Measurements from ENCODE around the gene ZNF41. TPM values are rescaled to one million over a fixed set of nuclear protein-coding genes. Genes with fewer than 3 reads are reported as not detected.

Gene ZNF41
- total and polyA plus RNA-seq, 2 donors (not counting 3 experiments of a cell fraction or from before 2014, with no cell fraction given): 2.9 to 7.5 TPM

DNA sequence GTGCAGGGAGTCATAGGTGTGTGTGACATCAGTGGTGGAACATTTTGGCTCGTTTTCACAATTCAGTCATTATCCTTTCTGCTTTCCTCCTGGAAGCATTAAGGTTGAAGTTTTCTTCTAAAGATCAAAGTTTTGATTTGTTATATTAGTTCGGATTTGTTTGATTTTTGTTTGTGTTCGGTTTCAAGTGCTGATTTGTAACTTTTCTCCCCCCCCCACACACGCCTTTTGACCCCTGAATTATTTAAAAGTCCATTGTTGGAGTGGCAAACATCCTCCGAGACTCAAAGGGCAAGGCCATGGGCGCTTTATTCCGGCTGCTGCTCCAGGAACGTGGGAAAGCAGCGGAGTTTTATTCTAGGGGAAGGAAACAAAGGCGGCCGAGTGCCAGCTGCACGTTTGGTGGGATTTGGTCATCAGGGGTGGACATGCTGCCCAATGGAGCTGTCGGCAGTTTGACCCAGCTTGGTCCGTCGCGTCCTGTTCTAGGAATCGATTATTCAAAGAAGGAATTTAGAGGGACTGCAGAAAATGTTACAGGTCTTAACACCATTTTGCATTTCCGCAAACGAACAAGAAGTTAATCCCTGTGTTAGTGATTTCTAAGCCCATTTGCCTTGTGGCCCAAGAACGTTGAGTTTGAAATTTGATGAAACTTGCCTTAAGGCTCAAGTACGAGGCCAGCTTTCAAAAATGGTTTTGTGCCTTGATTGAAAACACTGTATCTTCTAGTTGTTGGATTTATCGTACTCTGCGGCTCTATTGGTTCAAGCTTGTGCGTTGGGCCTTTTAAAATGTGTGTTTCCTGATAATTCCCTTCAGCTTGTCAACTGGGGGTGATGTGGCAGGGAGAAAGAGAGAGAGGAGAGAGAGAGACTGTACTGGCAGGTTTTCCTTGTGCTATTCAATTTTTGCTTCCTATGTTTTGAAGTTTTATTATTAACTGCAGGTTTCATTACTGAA, 565 bp upstream of the ZNF41 start:
- Histone ChIP-seq H3K4me2 (ENCODE audit: insufficient read depth, low read length) (peak overlapping the region; percentile 92), H3K9me1 (replicated peaks; ENCODE audit: control insufficient read depth, extremely low read depth, insufficient read depth, low read length) (no peaks in the 10 kb centered on the region), H2AFZ (ENCODE audit: low read depth, low read length) (peak overlapping the region; percentile 21), H4K20me1 (replicated peaks; ENCODE audit: control insufficient read depth, extremely low read depth, insufficient read depth, low read length) (no peaks in the 10 kb centered on the region), H3K9ac (replicated peaks; ENCODE audit: extremely low read depth, insufficient read depth, low read length) (peak overlapping the region; percentile 96), H3K27ac (ENCODE audit: insufficient read depth, low read depth, low read length) (peak overlapping the region; percentile 85), H3K79me2 (ENCODE audit: control insufficient read depth, insufficient read depth, low read length) (peaks cover 24% of the 10 kb centered on the region), H3K36me3 (ENCODE audit: control insufficient read depth in 2 of 2, extremely low read depth in 1 of 2, insufficient read depth in 2 of 2, low read length in 2 of 2) (no peaks in the 10 kb centered on the region), H3K27me3 (ENCODE audit: control insufficient read depth in 2 of 2, insufficient read depth in 2 of 2, low read length in 2 of 2) (no peaks in the 10 kb centered on the region), H3K4me3 (replicated peaks in 1 of 3; ENCODE audit: insufficient read depth in 1 of 3, low read depth in 1 of 3, low read length in 3 of 3) (peak overlapping the region; percentile 54 to 92 (median 82)), H3K9me3 (replicated peaks; ENCODE audit: control insufficient read depth, insufficient read depth, low read length) (no peaks in the 10 kb centered on the region), H3K4me1 (ENCODE audit: control insufficient read depth, extremely low read depth, insufficient read depth, low read length) (peaks cover 9% of the 10 kb centered on the region)
- dilution Hi-C loops (cut with MboI; ENCODE audit: extremely low pct_ligation_motif_present, low sequenced_read_pairs) (no loop called here), intact Hi-C loops (cut with micrococcal nuclease) (loop anchor here (1.0 to 5.0 kb wide), 3 partner anchors 39 to 290 kb away; partner anchors contain the start of genes CDK16 and UBA1)
- FAIRE-seq (peak; percentile 85), DNase-seq (ENCODE audit: low read depth, low spot score) (peak; percentile 86)
- TSS peak; percentile 64 for BruUV-seq (replicated peaks)
- POLR2A ChIA-PET: no interaction called here
- CTCF ChIA-PET: interaction anchor here (1.6 kb wide), 1 partner anchor 40 kb away, joined by 4 read pairs; no protein-coding TSS in a partner anchor
- TF ChIP-seq JUN (IDR thresholded peaks at IDR 0.05; ENCODE audit: borderline replicate concordance, insufficient read depth, insufficient read length, low read depth) (no peak), EZH2 (IDR thresholded peaks at IDR 0.05; ENCODE audit: borderline replicate concordance, low read depth, low read length, severe bottlenecking) (no peak), FOS (IDR thresholded peaks at IDR 0.05; ENCODE audit: borderline replicate concordance, insufficient read depth, low read length) (no peak), MYC (IDR thresholded peaks at IDR 0.05; ENCODE audit: low read depth, low read length) (no peak), POLR2A (IDR thresholded peaks at IDR 0.05; ENCODE audit: low read depth, low read length) (no peak), POLR2AphosphoS5 (IDR thresholded peaks at IDR 0.05; ENCODE audit: insufficient read depth, low read depth, low read length) (no peak), GATA2 (IDR thresholded peaks at IDR 0.05; ENCODE audit: insufficient read depth, insufficient read length, low read depth, low read length) (no peak)
- TF ChIP-seq, protein P1, sequence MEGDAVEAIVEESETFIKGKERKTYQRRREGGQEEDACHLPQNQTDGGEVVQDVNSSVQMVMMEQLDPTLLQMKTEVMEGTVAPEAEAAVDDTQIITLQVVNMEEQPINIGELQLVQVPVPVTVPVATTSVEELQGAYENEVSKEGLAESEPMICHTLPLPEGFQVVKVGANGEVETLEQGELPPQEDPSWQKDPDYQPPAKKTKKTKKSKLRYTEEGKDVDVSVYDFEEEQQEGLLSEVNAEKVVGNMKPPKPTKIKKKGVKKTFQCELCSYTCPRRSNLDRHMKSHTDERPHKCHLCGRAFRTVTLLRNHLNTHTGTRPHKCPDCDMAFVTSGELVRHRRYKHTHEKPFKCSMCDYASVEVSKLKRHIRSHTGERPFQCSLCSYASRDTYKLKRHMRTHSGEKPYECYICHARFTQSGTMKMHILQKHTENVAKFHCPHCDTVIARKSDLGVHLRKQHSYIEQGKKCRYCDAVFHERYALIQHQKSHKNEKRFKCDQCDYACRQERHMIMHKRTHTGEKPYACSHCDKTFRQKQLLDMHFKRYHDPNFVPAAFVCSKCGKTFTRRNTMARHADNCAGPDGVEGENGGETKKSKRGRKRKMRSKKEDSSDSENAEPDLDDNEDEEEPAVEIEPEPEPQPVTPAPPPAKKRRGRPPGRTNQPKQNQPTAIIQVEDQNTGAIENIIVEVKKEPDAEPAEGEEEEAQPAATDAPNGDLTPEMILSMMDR (IDR thresholded peaks at IDR 0.05; ENCODE audit: extremely low read depth in 1 of 2, insufficient read depth in 1 of 2, low read depth in 1 of 2, low read length in 2 of 2): no peak
- TF ChIP-seq, protein P2, sequence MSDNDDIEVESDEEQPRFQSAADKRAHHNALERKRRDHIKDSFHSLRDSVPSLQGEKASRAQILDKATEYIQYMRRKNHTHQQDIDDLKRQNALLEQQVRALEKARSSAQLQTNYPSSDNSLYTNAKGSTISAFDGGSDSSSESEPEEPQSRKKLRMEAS (IDR thresholded peaks at IDR 0.05; ENCODE audit: insufficient read depth, insufficient read length): no peak
